ENCODE results near the gene CACNA1C.

CACNA1C gene

GRCh38 chr12:2494486-2495192 lies 441.9 kb downstream of the CACNA1C start:
- TF ChIP-seq CTCF (IDR thresholded peaks at IDR 0.05; ENCODE audit: low read depth, low read length, poor library complexity, severe bottlenecking) (no peak), EZH2phosphoT487 (IDR thresholded peaks at IDR 0.05; ENCODE audit: borderline replicate concordance, low read length) (no peak)
- no peaks in the 10 kb centered on the region for H4K20me1 ChIP-seq (ENCODE audit: control insufficient read depth, insufficient read depth, low read depth, low read length)
- no peak overlapping the region for H3K4me2 ChIP-seq (ENCODE audit: low read length)

GRCh38 chr12:2495417-2496112 lies 442.8 kb downstream of the CACNA1C start:
- H3K36me3 ChIP-seq (ENCODE audit: control insufficient read depth, low read length), result no peaks in the 10 kb centered on the region
- no peak for TF ChIP-seq EZH2phosphoT487 (IDR thresholded peaks at IDR 0.05; ENCODE audit: borderline replicate concordance, low read length)
- no peak for TF ChIP-seq CTCF (IDR thresholded peaks at IDR 0.05; ENCODE audit: low read depth, low read length, poor library complexity, severe bottlenecking)
- no peaks in the 10 kb centered on the region for H3K4me1 ChIP-seq (ENCODE audit: control insufficient read depth, low read length)
- no peak overlapping the region for H3K4me3 ChIP-seq (ENCODE audit: low read length)
- no peaks in the 10 kb centered on the region for H4K20me1 ChIP-seq (ENCODE audit: control insufficient read depth, insufficient read depth, low read depth, low read length)
- peaks cover 21% of the 10 kb centered on the region for H3K27me3 ChIP-seq (ENCODE audit: control insufficient read depth, low read length)
- no peak overlapping the region for H3K27ac ChIP-seq (ENCODE audit: low read depth, low read length)
- no peaks in the 10 kb centered on the region for H3K9me2 ChIP-seq (replicated peaks; ENCODE audit: control insufficient read depth, low read length)
- H3K9me3 ChIP-seq (ENCODE audit: control insufficient read depth, insufficient read depth, low read length), result no peaks in the 10 kb centered on the region
- H3K4me2 ChIP-seq (ENCODE audit: low read length), result no peak overlapping the region
- H3K79me2 ChIP-seq (ENCODE audit: control insufficient read depth, low read length), result no peaks in the 10 kb centered on the region
- H3F3A ChIP-seq (ENCODE audit: control insufficient read depth, insufficient read depth), result no peaks in the 10 kb centered on the region

More at GRCh38 chr12:2494486-2495192, 441.9 kb downstream of the CACNA1C start:
- no peaks in the 10 kb centered on the region for H3K9me2 ChIP-seq (replicated peaks; ENCODE audit: control insufficient read depth, low read length)
- H3K36me3 ChIP-seq (ENCODE audit: control insufficient read depth, low read length), result no peaks in the 10 kb centered on the region
- H3K4me1 ChIP-seq (ENCODE audit: control insufficient read depth, low read length), result no peaks in the 10 kb centered on the region
- no peak overlapping the region for H3K27ac ChIP-seq (ENCODE audit: low read depth, low read length)
- H3K27me3 ChIP-seq (ENCODE audit: control insufficient read depth, low read length), result peaks cover 26% of the 10 kb centered on the region
- no peaks in the 10 kb centered on the region for H3F3A ChIP-seq (ENCODE audit: control insufficient read depth, insufficient read depth)
- H3K79me2 ChIP-seq (ENCODE audit: control insufficient read depth, low read length), result no peaks in the 10 kb centered on the region
- H3K9me3 ChIP-seq (ENCODE audit: control insufficient read depth, insufficient read depth, low read length), result no peaks in the 10 kb centered on the region
- no peak overlapping the region for H3K4me3 ChIP-seq (ENCODE audit: low read length)

DNA sequence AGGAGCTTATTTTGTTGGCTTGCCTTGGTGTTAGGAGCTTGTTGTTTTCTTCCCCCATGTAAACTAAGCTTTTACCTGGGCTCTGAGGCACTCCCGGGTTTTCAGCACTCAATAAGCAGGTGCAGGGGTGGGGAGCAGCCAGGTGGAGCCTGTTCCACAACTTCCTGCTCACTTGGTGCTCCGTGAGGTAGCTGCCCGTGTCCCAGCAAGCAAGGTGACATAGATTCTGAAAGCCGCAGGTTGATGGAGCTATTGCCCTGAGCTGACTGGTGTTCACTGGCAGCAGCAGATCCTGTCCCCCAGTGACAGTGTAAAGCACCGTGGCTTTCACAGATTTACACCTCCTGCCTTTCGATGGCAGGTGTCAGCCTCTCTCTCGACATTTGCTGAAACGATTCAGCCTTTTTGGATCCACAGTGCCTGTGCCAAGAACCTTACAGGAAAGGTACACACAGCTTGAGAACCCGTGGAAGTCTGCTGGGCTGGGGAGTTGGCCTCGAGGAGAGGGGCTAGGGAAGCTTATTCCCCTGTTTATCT lies 446.2 kb downstream of the CACNA1C start:
- H3K9me2 ChIP-seq (replicated peaks; ENCODE audit: control insufficient read depth, low read length), result no peaks in the 10 kb centered on the region
- peaks cover 21% of the 10 kb centered on the region for H3K27me3 ChIP-seq (ENCODE audit: control insufficient read depth, low read length)
- no peak overlapping the region for H3K27ac ChIP-seq (ENCODE audit: low read depth, low read length)
- no peak overlapping the region for H3K4me2 ChIP-seq (ENCODE audit: low read length)
- H3K79me2 ChIP-seq (ENCODE audit: control insufficient read depth, low read length), result no peaks in the 10 kb centered on the region
- TF ChIP-seq EZH2phosphoT487 (IDR thresholded peaks at IDR 0.05; ENCODE audit: borderline replicate concordance, low read length) (no peak), CTCF (IDR thresholded peaks at IDR 0.05; ENCODE audit: low read depth, low read length, poor library complexity, severe bottlenecking) (no peak)
- H4K20me1 ChIP-seq (ENCODE audit: control insufficient read depth, insufficient read depth, low read depth, low read length), result no peaks in the 10 kb centered on the region
- no peak overlapping the region for H3K4me3 ChIP-seq (ENCODE audit: low read length)
- no peaks in the 10 kb centered on the region for H3F3A ChIP-seq (ENCODE audit: control insufficient read depth, insufficient read depth)
- no peaks in the 10 kb centered on the region for H3K4me1 ChIP-seq (ENCODE audit: control insufficient read depth, low read length)
- no peaks in the 10 kb centered on the region for H3K36me3 ChIP-seq (ENCODE audit: control insufficient read depth, low read length)
- H3K9me3 ChIP-seq (ENCODE audit: control insufficient read depth, insufficient read depth, low read length), result no peaks in the 10 kb centered on the region

Measured in DOHH2 (cell line).